K562 (cell line): ENCODE data around the gene RAD54L. TPM values are rescaled to one million over a fixed set of nuclear protein-coding genes. Genes with fewer than 3 reads are reported as not detected.

Source experiments
- E2F1 ChIP-seq: sonication (generic); formaldehyde crosslinking; IDR thresholded peaks from 2 replicates; pipeline ENCODE4 v1.8.1; 2023; ENCODE audit warnings: mild to moderate bottlenecking, missing genetic modification reagents, moderate library complexity
- ELK3 ChIP-seq: fragments of 450-650 bp; formaldehyde crosslinking; IDR thresholded peaks from 2 replicates; pipeline ENCODE4 v1.4.0; 2020; ENCODE audit warnings: mild to moderate bottlenecking
- GABPB1 ChIP-seq: sonication (generic); formaldehyde crosslinking; IDR thresholded peaks from 2 replicates; pipeline ENCODE4 v1.8.0; 2022; ENCODE audit warnings: mild to moderate bottlenecking, missing genetic modification reagents
- HOXB6 ChIP-seq: fragments of 250-450 bp; sonication (Bioruptor Pico); IDR thresholded peaks from 2 replicates; pipeline ENCODE4 v1.5.1; 2022; ENCODE audit warnings: mild to moderate bottlenecking, borderline replicate concordance
- JUN ChIP-seq, 2 experiments: sonication (generic) in 1 of 2; formaldehyde crosslinking in 1 of 2; IDR thresholded peaks; 2 replicates each; pipeline versions ENCODE4 v1.6.1 to v1.8.0; 2012 to 2022; ENCODE audit warnings: borderline replicate concordance in 2 of 2, mild to moderate bottlenecking in 2 of 2, improper control_type of control experiment in 1 of 2, low read depth in 1 of 2, low read length in 1 of 2, missing genetic modification reagents in 1 of 2
- L3MBTL2 ChIP-seq: fragments of 450-650 bp; IDR thresholded peaks from 2 replicates; pipeline ENCODE4 v1.6.1; 2016; ENCODE audit warnings: mild to moderate bottlenecking, moderate library complexity
- MAX ChIP-seq: sonication (generic); formaldehyde crosslinking; IDR thresholded peaks from 2 replicates; pipeline ENCODE4 v1.9.0; 2022; ENCODE audit warnings: mild to moderate bottlenecking, missing genetic modification reagents
- MAZ ChIP-seq, 2 experiments: fragments of 450-650 bp in 1 of 2; sonication (generic) in 1 of 2; formaldehyde crosslinking; IDR thresholded peaks in 1 of 2; conservative IDR thresholded peaks in 1 of 2; 2 replicates each; pipeline versions ENCODE4 v1.4.0 to v1.5.0; 2020; ENCODE audit warnings: mild to moderate bottlenecking in 1 of 2, missing genetic modification reagents in 1 of 2
- NCOR1 ChIP-seq: fragments of 450-650 bp; IDR thresholded peaks from 2 replicates; pipeline ENCODE4 v1.6.1; 2016; ENCODE audit warnings: mild to moderate bottlenecking, moderate library complexity
- NFRKB ChIP-seq: fragments of 450-650 bp; IDR thresholded peaks from 2 replicates; pipeline ENCODE4 v1.6.1; 2016; ENCODE audit warnings: low read depth
- NR2C1 ChIP-seq, 2 experiments: fragments of 450-650 bp; IDR thresholded peaks; 2 replicates each; pipeline ENCODE4 v1.6.1; 2017; ENCODE audit warnings: mild to moderate bottlenecking in 2 of 2, antibody characterized with exemption in 1 of 2, inconsistent platforms in 1 of 2, missing compliant biosample characterization in 1 of 2, missing genetic modification characterization in 1 of 2
- PHF21A ChIP-seq: fragments of 450-650 bp; IDR thresholded peaks from 2 replicates; pipeline ENCODE4 v1.6.1; 2017; ENCODE audit warnings: low read depth, borderline replicate concordance
- POLR2G ChIP-seq: fragments of 200-400 bp; formaldehyde crosslinking; IDR thresholded peaks from 2 replicates; pipeline ENCODE4 v1.6.1; 2017; ENCODE audit warnings: low read depth, mild to moderate bottlenecking, antibody characterized with exemption, low read length, moderate library complexity
- PRMT5 ChIP-seq: sonication (generic); formaldehyde crosslinking; IDR thresholded peaks from 2 replicates; pipeline ENCODE4 v1.5.0; 2020; ENCODE audit warnings: missing genetic modification reagents
- SREBF2 ChIP-seq: sonication (generic); formaldehyde crosslinking; IDR thresholded peaks from 2 replicates; pipeline ENCODE4 v1.4.0; 2020; ENCODE audit warnings: mild to moderate bottlenecking, missing genetic modification reagents
- TAF15 ChIP-seq: fragments of 200-400 bp; formaldehyde crosslinking; IDR thresholded peaks from 2 replicates; pipeline ENCODE4 v1.6.1; 2017; ENCODE audit warnings: mild to moderate bottlenecking, low read depth, low read length, moderate library complexity
- TBL1XR1 ChIP-seq, 2 experiments: IDR thresholded peaks; 2 replicates each; pipeline ENCODE4 v1.6.1; 2012; ENCODE audit warnings: improper control_type of control experiment in 2 of 2, low read length in 2 of 2, mild to moderate bottlenecking in 1 of 2
- TBP ChIP-seq: optimal IDR thresholded peaks from 2 replicates; pipeline ENCODE3; 2011; ENCODE audit warnings: low read depth, low read length, improper control_type of control experiment
- XRCC5 ChIP-seq: fragments of 200-400 bp; formaldehyde crosslinking; IDR thresholded peaks from 2 replicates; pipeline ENCODE4 v1.6.1; 2017; ENCODE audit warnings: low read depth, mild to moderate bottlenecking, low read length
- ZNF347 ChIP-seq: fragments of 450-650 bp; formaldehyde crosslinking; IDR thresholded peaks from 2 replicates; pipeline ENCODE4 v1.4.0; 2020; ENCODE audit warnings: low read depth, mild to moderate bottlenecking, moderate library complexity
- ZNF436 ChIP-seq: fragments of 250-450, 450-650 bp; sonication (Bioruptor Pico); formaldehyde crosslinking; IDR thresholded peaks from 2 replicates; pipeline ENCODE4 v1.7.0; 2020; ENCODE audit warnings: mild to moderate bottlenecking
- ZNF445 ChIP-seq: fragments of 250-450 bp; sonication (Bioruptor Pico); IDR thresholded peaks from 2 replicates; pipeline ENCODE4 v1.4.0; 2020; ENCODE audit warnings: low read depth, mild to moderate bottlenecking, moderate library complexity
- ZNF830 ChIP-seq: fragments of 250-450 bp; sonication (Bioruptor Pico); IDR thresholded peaks from 2 replicates; pipeline ENCODE4 v1.5.0; 2021; ENCODE audit warnings: mild to moderate bottlenecking
- polyA plus RNA-seq, 8 experiments: library from polyadenylated mRNA; depleted of rRNA in 4 of 8; stranded (reverse) in 5 of 8; unstranded in 3 of 8; fragments of >200 nt; fragmentation: Nextera tagmentation in 2 of 8; fragmentation: Illumina TruSeq in 1 of 8; extraction: Ambion mirVana in 2 of 8; extraction: Trizol in 1 of 8; gene quantifications; 2 replicates each; pipeline versions ENCODE4 v1.2.1 to v1.2.3, GENCODE V29; 2011 to 2014; ENCODE audit warnings: inconsistent platforms in 1 of 8, missing spikeins in 1 of 8
- total RNA-seq, 7 experiments: library from RNA; depleted of rRNA in 6 of 7; stranded (reverse); fragments of >200 nt in 6 of 7; fragmentation: Illumina TruSeq in 2 of 7; extraction: Trizol in 2 of 7; gene quantifications; 2 replicates each; pipeline versions ENCODE4 v1.2.1 to v1.2.3, GENCODE V29; 2011 to 2021; ENCODE audit warnings: low replicate concordance in 1 of 7
- TF ChIP-seq, protein P1 (sequence below): fragments of 250-450 bp; sonication (Bioruptor Pico); IDR thresholded peaks from 2 replicates; pipeline ENCODE4 v1.9.0; 2021; ENCODE audit warnings: mild to moderate bottlenecking, inconsistent platforms

Gene RAD54L
- total and polyA plus RNA-seq, 9 of the 15 experiments (the other 6 are each of a cell fraction or from before 2014, with no cell fraction given) = 17.9 to 92.3 (median 37.5) TPM

DNA sequence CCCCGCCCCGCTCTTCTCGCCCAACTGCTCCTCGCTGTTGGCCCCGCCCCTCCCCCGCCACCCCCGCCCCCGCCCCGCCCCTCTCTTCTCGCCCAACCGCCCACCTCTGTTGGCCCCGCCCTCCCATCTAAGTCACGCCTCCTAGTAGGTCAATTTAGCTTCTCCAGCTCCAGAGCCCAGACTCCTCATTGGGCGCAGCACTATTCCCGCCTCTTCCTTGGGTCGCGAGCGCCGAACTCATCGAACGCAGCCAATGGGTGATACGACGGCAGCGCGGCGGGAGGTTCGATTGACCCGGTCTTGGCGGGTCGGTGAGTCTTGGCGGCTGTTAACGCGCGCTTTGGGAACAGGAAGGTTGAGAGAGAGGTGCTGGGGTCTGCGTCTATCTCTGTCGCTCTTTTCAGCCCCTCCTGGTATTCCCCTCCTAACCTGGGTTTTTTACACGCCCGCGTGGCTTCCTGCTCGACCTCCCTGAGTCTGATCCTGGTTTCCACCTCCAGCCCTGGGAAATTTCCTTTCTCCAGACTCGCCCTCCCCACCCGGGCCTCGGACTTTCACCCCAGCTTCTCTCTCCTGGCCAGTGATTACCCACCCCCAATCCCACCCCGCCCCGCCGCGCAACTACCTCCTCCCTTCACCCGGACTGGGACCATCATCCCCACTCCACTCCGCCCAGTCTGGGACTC, at the start of gene RAD54L (continued):
- TF ChIP-seq NCOR1 = 0 out of 2 replicates have a peak, but pooled peaks have one; percentile 47
- no peak for TF ChIP-seq ZNF347 (CRISPR knock-in tag)
- no peak for TF ChIP-seq ZNF830 (CRISPR knock-in tag)
- TF ChIP-seq HOXB6 (CRISPR knock-in tag) = no peak
- peak; percentile 94 for TF ChIP-seq TBP
- TF ChIP-seq XRCC5 = peak; percentile 97; the same call in 1 of the 2 replicates
- peak; percentile 45; the same call in 1 of the 2 replicates for TF ChIP-seq JUN (IDR thresholded peaks at IDR 0.05; ENCODE audit: borderline replicate concordance, low read depth, low read length)
- TF ChIP-seq JUN (CRISPR knock-in tag; IDR thresholded peaks at IDR 0.05; ENCODE audit: borderline replicate concordance) = no peak
- TF ChIP-seq NR2C1 (IDR thresholded peaks at IDR 0.05) = peak; percentile 88
- peak; percentile 92 for TF ChIP-seq NR2C1 (tag; IDR thresholded peaks at IDR 0.05)
- no peak for TF ChIP-seq ZNF436
- TF ChIP-seq L3MBTL2 = peak; percentile 89
- TF ChIP-seq TBL1XR1 (IDR thresholded peaks at IDR 0.05; ENCODE audit: low read length in 2 of 2) = peak; percentile 41 to 55; a peak in 2 of 4 replicates
- peak; percentile 11 to 47; a peak in 2 of 4 replicates for TF ChIP-seq MAZ (CRISPR knock-in tag; conservative IDR thresholded peaks at IDR 0.05 in 1 of 2, IDR thresholded peaks at IDR 0.05 in 1 of 2)
- peak; percentile 91 for TF ChIP-seq GABPB1 (CRISPR knock-in tag)
- TF ChIP-seq PHF21A = 0 out of 2 replicates have a peak, but pooled peaks have one; percentile 32
- no peak for TF ChIP-seq ELK3 (CRISPR knock-in tag)
- no peak for TF ChIP-seq SREBF2 (CRISPR knock-in tag)
- no peak; the same call in 1 of the 2 replicates for TF ChIP-seq MAX (CRISPR knock-in tag)
- no peak for TF ChIP-seq PRMT5 (CRISPR knock-in tag)
- peak; percentile 98 for TF ChIP-seq E2F1 (CRISPR knock-in tag)
- peak; percentile 43; the same call in 1 of the 2 replicates for TF ChIP-seq NFRKB
- TF ChIP-seq TAF15 = no peak
- TF ChIP-seq POLR2G = peak; percentile 94
- no peak for TF ChIP-seq ZNF445
- TF ChIP-seq, protein P1, sequence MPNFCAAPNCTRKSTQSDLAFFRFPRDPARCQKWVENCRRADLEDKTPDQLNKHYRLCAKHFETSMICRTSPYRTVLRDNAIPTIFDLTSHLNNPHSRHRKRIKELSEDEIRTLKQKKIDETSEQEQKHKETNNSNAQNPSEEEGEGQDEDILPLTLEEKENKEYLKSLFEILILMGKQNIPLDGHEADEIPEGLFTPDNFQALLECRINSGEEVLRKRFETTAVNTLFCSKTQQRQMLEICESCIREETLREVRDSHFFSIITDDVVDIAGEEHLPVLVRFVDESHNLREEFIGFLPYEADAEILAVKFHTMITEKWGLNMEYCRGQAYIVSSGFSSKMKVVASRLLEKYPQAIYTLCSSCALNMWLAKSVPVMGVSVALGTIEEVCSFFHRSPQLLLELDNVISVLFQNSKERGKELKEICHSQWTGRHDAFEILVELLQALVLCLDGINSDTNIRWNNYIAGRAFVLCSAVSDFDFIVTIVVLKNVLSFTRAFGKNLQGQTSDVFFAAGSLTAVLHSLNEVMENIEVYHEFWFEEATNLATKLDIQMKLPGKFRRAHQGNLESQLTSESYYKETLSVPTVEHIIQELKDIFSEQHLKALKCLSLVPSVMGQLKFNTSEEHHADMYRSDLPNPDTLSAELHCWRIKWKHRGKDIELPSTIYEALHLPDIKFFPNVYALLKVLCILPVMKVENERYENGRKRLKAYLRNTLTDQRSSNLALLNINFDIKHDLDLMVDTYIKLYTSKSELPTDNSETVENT (CRISPR knock-in tag) = peak; percentile 93
